OCI-LY1 (cell line): Measurements from ENCODE around the gene PAX2.

Experiments
- EZH2 ChIP-seq: fragments of 200-600 bp; sonication (generic), shearing (Covaris generic); IDR thresholded peaks from 2 replicates; pipeline ENCODE4 v1.8.0; 2017; ENCODE audit warnings: borderline replicate concordance, mixed run types, mild to moderate bottlenecking, antibody characterized with exemption, low read length, moderate library complexity, mixed read lengths
- TF ChIP-seq, protein P1 (sequence below): fragments of 200-600 bp; sonication (generic), shearing (Covaris generic); IDR thresholded peaks from 2 replicates; pipeline ENCODE4 v1.5.1; 2017; ENCODE audit warnings: mild to moderate bottlenecking, antibody characterized with exemption, low read length, moderate library complexity, mixed read lengths

DNA sequence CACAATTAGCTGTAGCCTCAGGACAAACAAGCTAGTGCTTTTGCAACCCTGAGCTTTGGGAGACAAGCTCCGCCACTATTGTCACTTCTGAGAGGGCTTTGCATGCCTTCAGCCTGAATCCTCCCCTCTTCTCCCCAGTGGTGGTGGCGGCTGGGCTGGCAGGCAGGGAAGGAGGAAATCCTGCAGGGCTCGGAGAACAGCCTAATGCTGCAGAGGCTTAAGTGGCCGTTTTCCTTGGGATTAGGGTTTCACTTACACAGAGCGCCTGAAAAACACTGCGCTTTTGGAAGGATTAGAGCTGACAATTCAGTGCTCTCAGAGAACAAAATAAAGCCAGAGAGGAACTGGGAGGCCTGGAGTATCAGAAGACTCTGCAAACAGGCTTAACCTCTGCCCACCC lies 71.3 kb downstream of the PAX2 start:
- TF ChIP-seq, protein P1, sequence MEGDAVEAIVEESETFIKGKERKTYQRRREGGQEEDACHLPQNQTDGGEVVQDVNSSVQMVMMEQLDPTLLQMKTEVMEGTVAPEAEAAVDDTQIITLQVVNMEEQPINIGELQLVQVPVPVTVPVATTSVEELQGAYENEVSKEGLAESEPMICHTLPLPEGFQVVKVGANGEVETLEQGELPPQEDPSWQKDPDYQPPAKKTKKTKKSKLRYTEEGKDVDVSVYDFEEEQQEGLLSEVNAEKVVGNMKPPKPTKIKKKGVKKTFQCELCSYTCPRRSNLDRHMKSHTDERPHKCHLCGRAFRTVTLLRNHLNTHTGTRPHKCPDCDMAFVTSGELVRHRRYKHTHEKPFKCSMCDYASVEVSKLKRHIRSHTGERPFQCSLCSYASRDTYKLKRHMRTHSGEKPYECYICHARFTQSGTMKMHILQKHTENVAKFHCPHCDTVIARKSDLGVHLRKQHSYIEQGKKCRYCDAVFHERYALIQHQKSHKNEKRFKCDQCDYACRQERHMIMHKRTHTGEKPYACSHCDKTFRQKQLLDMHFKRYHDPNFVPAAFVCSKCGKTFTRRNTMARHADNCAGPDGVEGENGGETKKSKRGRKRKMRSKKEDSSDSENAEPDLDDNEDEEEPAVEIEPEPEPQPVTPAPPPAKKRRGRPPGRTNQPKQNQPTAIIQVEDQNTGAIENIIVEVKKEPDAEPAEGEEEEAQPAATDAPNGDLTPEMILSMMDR: no peak
- TF ChIP-seq EZH2: no peak
